GM12801 (cell line): ENCODE measurements around the gene NAP1L4.

Experiments
- CTCF ChIP-seq: IDR thresholded peaks from one replicate; pipeline ENCODE4 v1.5.1; 2011; ENCODE audit warnings: control low read depth; ENCODE audit not compliant: insufficient read length; ENCODE audit errors: extremely low read depth

Gene NAP1L4

GRCh38 chr11:2924381-2924780, 67.7 kb downstream of the NAP1L4 start:
- TF ChIP-seq CTCF: no peak

GRCh38 chr11:2923446-2924375, 68.4 kb downstream of the NAP1L4 start:
- no peak for TF ChIP-seq CTCF

- TF ChIP-seq CTCF: no peak
These were observed 69.5 kb downstream of the NAP1L4 start for GRCh38 chr11:2922655-2923054.

GRCh38 chr11:2921742-2922493, 70.2 kb downstream of the NAP1L4 start:
- TF ChIP-seq CTCF: no peak

GRCh38 chr11:2921261-2921660, 70.9 kb downstream of the NAP1L4 start:
- TF ChIP-seq CTCF: no peak

GRCh38 chr11:2920343-2920742, 71.8 kb downstream of the NAP1L4 start:
- TF ChIP-seq CTCF: no peak

GRCh38 chr11:2919837-2920236, 72.3 kb downstream of the NAP1L4 start:
- TF ChIP-seq CTCF: no peak
